ENCODE data around the gene TRIM7.

DNA sequence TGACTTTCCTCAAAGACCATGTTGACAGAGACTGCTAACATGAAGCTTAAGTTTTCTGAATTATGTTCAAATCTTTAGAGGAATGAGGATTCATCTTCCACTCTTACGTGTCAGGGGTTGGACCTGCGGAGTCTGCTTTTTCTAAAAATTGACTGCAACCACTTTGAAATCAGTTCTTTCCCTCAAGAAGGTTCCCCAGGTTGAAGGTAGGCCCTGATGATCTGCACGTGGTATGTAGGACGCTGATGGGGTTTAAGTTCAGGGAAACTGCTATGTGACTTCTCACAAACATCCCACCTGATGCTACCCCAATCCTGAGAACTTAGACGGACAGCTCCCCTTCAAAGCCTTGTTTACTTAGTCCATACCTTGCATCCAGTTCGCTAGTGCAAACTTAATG lies 31.5 kb upstream of the TRIM7 start:
- TF ChIP-seq, protein P1, sequence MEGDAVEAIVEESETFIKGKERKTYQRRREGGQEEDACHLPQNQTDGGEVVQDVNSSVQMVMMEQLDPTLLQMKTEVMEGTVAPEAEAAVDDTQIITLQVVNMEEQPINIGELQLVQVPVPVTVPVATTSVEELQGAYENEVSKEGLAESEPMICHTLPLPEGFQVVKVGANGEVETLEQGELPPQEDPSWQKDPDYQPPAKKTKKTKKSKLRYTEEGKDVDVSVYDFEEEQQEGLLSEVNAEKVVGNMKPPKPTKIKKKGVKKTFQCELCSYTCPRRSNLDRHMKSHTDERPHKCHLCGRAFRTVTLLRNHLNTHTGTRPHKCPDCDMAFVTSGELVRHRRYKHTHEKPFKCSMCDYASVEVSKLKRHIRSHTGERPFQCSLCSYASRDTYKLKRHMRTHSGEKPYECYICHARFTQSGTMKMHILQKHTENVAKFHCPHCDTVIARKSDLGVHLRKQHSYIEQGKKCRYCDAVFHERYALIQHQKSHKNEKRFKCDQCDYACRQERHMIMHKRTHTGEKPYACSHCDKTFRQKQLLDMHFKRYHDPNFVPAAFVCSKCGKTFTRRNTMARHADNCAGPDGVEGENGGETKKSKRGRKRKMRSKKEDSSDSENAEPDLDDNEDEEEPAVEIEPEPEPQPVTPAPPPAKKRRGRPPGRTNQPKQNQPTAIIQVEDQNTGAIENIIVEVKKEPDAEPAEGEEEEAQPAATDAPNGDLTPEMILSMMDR (IDR thresholded peaks at IDR 0.05): no peak
- TF ChIP-seq SIN3A (IDR thresholded peaks at IDR 0.05; ENCODE audit: borderline replicate concordance, insufficient read depth, low read depth, low read length): no peak
